HepG2 (cell line): ENCODE measurements around the gene DUS1L. TPM values are rescaled to one million over a fixed set of nuclear protein-coding genes. Genes with fewer than 3 reads are reported as not detected.

Source experiments
- ADNP ChIP-seq: sonication (generic); formaldehyde crosslinking; IDR thresholded peaks from 2 replicates; pipeline ENCODE4 v1.4.0; 2020; ENCODE audit warnings: missing genetic modification reagents
- ARID2 ChIP-seq: sonication (generic); formaldehyde crosslinking; IDR thresholded peaks from 2 replicates; pipeline ENCODE4 v1.8.1; 2022; ENCODE audit warnings: mild to moderate bottlenecking, missing genetic modification reagents, borderline replicate concordance
- ATAD3A ChIP-seq: sonication (generic); formaldehyde crosslinking; IDR thresholded peaks from 2 replicates; pipeline ENCODE4 v1.4.0; 2020; ENCODE audit warnings: missing genetic modification reagents
- DNMT1 ChIP-seq: sonication (generic); formaldehyde crosslinking; IDR thresholded peaks from 2 replicates; pipeline ENCODE4 v1.5.1; 2020; ENCODE audit warnings: mild to moderate bottlenecking, missing genetic modification reagents
- GABPB1 ChIP-seq: IDR thresholded peaks from 2 replicates; pipeline ENCODE4 v1.6.1; 2016; ENCODE audit warnings: mild to moderate bottlenecking, missing genetic modification reagents, moderate library complexity, missing compliant biosample characterization
- NFKB2 ChIP-seq: sonication (generic); formaldehyde crosslinking; IDR thresholded peaks from 2 replicates; pipeline ENCODE4 v1.4.0; 2020; ENCODE audit warnings: missing genetic modification reagents, borderline replicate concordance
- NPAS2 ChIP-seq: sonication (generic); formaldehyde crosslinking; IDR thresholded peaks from 2 replicates; pipeline ENCODE4 v1.8.0; 2022; ENCODE audit warnings: mild to moderate bottlenecking, missing genetic modification reagents, borderline replicate concordance
- SKI ChIP-seq: fragments of 450-650 bp; IDR thresholded peaks from one replicate; pipeline ENCODE4 v1.6.1; 2018; ENCODE audit warnings: mild to moderate bottlenecking; ENCODE audit not compliant: partially characterized antibody
- SRSF4 ChIP-seq: fragments of 200-400 bp; formaldehyde crosslinking; IDR thresholded peaks from one replicate; pipeline ENCODE4 v1.6.1; 2018; ENCODE audit warnings: mild to moderate bottlenecking, low read depth, low read length, moderate library complexity; ENCODE audit not compliant: poor library complexity, severe bottlenecking
- ZC3H13 ChIP-seq: sonication (generic); formaldehyde crosslinking; IDR thresholded peaks from 2 replicates; pipeline ENCODE4 v1.8.1; 2023; ENCODE audit warnings: mild to moderate bottlenecking, missing genetic modification reagents, moderate library complexity
- ZNF160 ChIP-seq: sonication (generic); formaldehyde crosslinking; IDR thresholded peaks from 2 replicates; pipeline ENCODE4 v1.8.0; 2022; ENCODE audit warnings: mild to moderate bottlenecking, inconsistent platforms, missing genetic modification reagents
- ZNF253 ChIP-seq: sonication (generic); formaldehyde crosslinking; IDR thresholded peaks from 2 replicates; pipeline ENCODE4 v1.8.0; 2022; ENCODE audit warnings: mild to moderate bottlenecking, missing genetic modification reagents, borderline replicate concordance
- ZNF589 ChIP-seq: sonication (generic); formaldehyde crosslinking; conservative IDR thresholded peaks from 2 replicates; pipeline ENCODE4 v1.8.0; 2022; ENCODE audit warnings: mild to moderate bottlenecking, moderate library complexity, missing genetic modification reagents
- ZNF644 ChIP-seq: IDR thresholded peaks from 2 replicates; pipeline ENCODE4 v1.6.1; 2016; ENCODE audit warnings: low read depth
- ZNF660 ChIP-seq: sonication (generic); formaldehyde crosslinking; IDR thresholded peaks from 2 replicates; pipeline ENCODE4 v1.5.1; 2020; ENCODE audit warnings: mild to moderate bottlenecking, low read depth, missing genetic modification reagents, borderline replicate concordance
- ZNF816 ChIP-seq: sonication (generic); formaldehyde crosslinking; IDR thresholded peaks from 2 replicates; pipeline ENCODE4 v1.8.0; 2022; ENCODE audit warnings: missing genetic modification reagents, mild to moderate bottlenecking, borderline replicate concordance
- ZNF883 ChIP-seq: sonication (generic); formaldehyde crosslinking; IDR thresholded peaks from 2 replicates; pipeline ENCODE4 v1.5.1; 2020; ENCODE audit warnings: mild to moderate bottlenecking, missing genetic modification reagents; ENCODE audit errors: not compliant biosample characterization
- polyA plus RNA-seq, 8 experiments: library from polyadenylated mRNA; depleted of rRNA in 3 of 8; stranded (reverse) in 7 of 8; unstranded in 1 of 8; fragments of >200 nt; fragmentation: Illumina TruSeq in 4 of 8; extraction: Trizol in 4 of 8; gene quantifications; 2 replicates each; pipeline versions ENCODE4 v1.2.1 to v1.2.3, GENCODE V29; 2011 to 2016; ENCODE audit warnings: low read depth in 4 of 8, missing spikeins in 1 of 8, mixed read lengths in 1 of 8; ENCODE audit not compliant: insufficient read depth in 1 of 8
- total RNA-seq, 5 experiments: library from RNA; depleted of rRNA; stranded (reverse); fragments of >200 nt; fragmentation: Illumina TruSeq; extraction: Trizol; gene quantifications; 2 replicates each; pipeline ENCODE4 v1.2.3, GENCODE V29; 2016; ENCODE audit warnings: low read depth in 1 of 5
- TF ChIP-seq, protein P1 (sequence below): IDR thresholded peaks from 2 replicates; pipeline ENCODE4 v1.6.1; 2012; ENCODE audit warnings: inconsistent platforms
- TF ChIP-seq, protein P2 (sequence below): sonication (generic); formaldehyde crosslinking; IDR thresholded peaks from 2 replicates; pipeline ENCODE4 v1.4.0; 2020; ENCODE audit warnings: missing genetic modification reagents
- TF ChIP-seq, protein P3 (sequence below): sonication (generic); formaldehyde crosslinking; IDR thresholded peaks from 2 replicates; pipeline ENCODE4 v1.5.0; 2020; ENCODE audit warnings: missing genetic modification reagents
- TF ChIP-seq, protein P4 (sequence below): sonication (generic); formaldehyde crosslinking; IDR thresholded peaks from 2 replicates; pipeline ENCODE4 v1.8.0; 2022; ENCODE audit warnings: mild to moderate bottlenecking, missing genetic modification reagents

The DUS1L gene
- total and polyA plus RNA-seq, 2 of the 13 experiments (the other 11 are each of a cell fraction or from before 2014, with no cell fraction given), result 81.0 to 109 TPM

DNA sequence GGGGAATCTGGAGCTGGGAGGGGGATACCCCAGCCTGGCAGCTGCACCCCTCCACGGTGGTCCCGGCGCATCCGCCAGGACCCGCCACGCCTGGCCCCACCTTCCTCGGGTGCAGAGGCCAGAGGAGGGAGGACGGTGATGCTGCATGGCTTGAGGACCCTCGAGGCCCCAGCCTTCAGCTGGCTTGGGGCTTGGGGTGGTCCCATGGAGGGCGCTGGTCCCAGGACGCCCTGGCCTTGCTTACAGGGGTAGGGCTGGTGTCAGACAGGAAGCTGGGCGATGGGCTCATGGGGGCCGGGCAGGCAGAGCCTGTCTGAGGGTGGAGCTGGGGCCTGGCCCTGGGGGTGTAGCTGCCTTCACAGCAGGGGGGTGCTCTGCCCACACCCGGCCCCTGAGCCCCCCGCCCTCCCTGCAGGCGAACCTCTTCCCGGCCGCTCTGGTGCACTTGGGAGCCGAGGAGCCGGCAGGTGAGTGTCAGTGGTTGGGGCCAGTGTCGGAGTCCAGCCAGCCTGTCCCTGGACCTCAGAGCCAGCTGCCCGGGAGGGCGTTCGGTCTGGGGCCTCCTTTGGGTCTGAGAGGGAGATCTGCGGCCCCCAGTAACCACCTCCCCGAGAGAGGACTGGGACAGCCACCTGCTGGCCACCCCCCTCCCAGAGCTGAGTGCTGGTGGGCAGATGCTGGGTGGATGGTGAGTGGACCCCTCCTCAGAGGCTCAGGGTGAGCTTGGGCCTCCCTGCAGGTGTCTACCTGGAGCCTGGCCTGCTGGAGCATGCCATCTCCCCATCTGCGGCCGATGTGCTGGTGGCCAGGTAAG lies 49.3 kb downstream of the DUS1L start (continued):
- TF ChIP-seq NFKB2 (CRISPR knock-in tag) (peak; percentile 54; the same call in 1 of the 2 replicates), NPAS2 (no peak), ZNF160 (CRISPR knock-in tag) (no peak), ADNP (no peak), ZNF589 (CRISPR knock-in tag) (peak; percentile 57; the same call in 1 of the 2 replicates), SRSF4 (peak; percentile 32), GABPB1 (CRISPR knock-in tag) (0 out of 2 replicates have a peak, but pooled peaks have one; percentile 3), ZNF253 (CRISPR knock-in tag) (no peak), ZNF883 (CRISPR knock-in tag) (peak; percentile 47), DNMT1 (CRISPR knock-in tag) (no peak), ZNF644 (CRISPR knock-in tag) (no peak), ZNF816 (CRISPR knock-in tag) (no peak), ARID2 (CRISPR knock-in tag) (peak; percentile 70; the same call in 1 of the 2 replicates), SKI (no peak), ZNF660 (CRISPR knock-in tag) (no peak), ATAD3A (CRISPR knock-in tag) (no peak), ZC3H13 (CRISPR knock-in tag) (peak; percentile 61; the same call in 1 of the 2 replicates)
- TF ChIP-seq, protein P1, sequence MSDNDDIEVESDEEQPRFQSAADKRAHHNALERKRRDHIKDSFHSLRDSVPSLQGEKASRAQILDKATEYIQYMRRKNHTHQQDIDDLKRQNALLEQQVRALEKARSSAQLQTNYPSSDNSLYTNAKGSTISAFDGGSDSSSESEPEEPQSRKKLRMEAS, result peak; percentile 10; the same call in 1 of the 2 replicates
- TF ChIP-seq, protein P2, sequence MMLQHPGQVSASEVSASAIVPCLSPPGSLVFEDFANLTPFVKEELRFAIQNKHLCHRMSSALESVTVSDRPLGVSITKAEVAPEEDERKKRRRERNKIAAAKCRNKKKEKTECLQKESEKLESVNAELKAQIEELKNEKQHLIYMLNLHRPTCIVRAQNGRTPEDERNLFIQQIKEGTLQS (CRISPR knock-in tag), result 0 out of 2 replicates have a peak, but pooled peaks have one; percentile 12
- TF ChIP-seq, protein P3, sequence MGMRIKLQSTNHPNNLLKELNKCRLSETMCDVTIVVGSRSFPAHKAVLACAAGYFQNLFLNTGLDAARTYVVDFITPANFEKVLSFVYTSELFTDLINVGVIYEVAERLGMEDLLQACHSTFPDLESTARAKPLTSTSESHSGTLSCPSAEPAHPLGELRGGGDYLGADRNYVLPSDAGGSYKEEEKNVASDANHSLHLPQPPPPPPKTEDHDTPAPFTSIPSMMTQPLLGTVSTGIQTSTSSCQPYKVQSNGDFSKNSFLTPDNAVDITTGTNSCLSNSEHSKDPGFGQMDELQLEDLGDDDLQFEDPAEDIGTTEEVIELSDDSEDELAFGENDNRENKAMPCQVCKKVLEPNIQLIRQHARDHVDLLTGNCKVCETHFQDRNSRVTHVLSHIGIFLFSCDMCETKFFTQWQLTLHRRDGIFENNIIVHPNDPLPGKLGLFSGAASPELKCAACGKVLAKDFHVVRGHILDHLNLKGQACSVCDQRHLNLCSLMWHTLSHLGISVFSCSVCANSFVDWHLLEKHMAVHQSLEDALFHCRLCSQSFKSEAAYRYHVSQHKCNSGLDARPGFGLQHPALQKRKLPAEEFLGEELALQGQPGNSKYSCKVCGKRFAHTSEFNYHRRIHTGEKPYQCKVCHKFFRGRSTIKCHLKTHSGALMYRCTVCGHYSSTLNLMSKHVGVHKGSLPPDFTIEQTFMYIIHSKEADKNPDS, result no peak
- TF ChIP-seq, protein P4, sequence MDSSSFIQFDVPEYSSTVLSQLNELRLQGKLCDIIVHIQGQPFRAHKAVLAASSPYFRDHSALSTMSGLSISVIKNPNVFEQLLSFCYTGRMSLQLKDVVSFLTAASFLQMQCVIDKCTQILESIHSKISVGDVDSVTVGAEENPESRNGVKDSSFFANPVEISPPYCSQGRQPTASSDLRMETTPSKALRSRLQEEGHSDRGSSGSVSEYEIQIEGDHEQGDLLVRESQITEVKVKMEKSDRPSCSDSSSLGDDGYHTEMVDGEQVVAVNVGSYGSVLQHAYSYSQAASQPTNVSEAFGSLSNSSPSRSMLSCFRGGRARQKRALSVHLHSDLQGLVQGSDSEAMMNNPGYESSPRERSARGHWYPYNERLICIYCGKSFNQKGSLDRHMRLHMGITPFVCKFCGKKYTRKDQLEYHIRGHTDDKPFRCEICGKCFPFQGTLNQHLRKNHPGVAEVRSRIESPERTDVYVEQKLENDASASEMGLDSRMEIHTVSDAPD (CRISPR knock-in tag), result 0 out of 2 replicates have a peak, but pooled peaks have one; percentile 2
- TF ChIP-seq, all 625 proteins: peak for 63
